ENCODE measurements around the gene PALM. TPM values are rescaled to one million over a fixed set of nuclear protein-coding genes. Genes with fewer than 3 reads are reported as not detected.
A peak's percentile ranks its signal among the peaks of the same experiment; 100 is the strongest.

PALM gene
- total RNA-seq, 1 donor from 2014 or later = 13.9 TPM

GRCh38 chr19:795691-796581, 87.2 kb downstream of the PALM start:
- H4K20me1 ChIP-seq (ENCODE audit: low read depth) = peaks cover 31% of the 10 kb centered on the region
- H3K27ac ChIP-seq = no peak overlapping the region
- H3K36me3 ChIP-seq = no peaks in the 10 kb centered on the region
- H3K9me3 Mint-ChIP-seq = no peaks in the 10 kb centered on the region
- no peaks in the 10 kb centered on the region for H3K9me3 ChIP-seq (ENCODE audit: low read depth)
- peaks cover 31% of the 10 kb centered on the region for H3K79me2 ChIP-seq (ENCODE audit: low read depth)
- peak overlapping the region; percentile 85 for H3K4me2 ChIP-seq
- H3K27me3 Mint-ChIP-seq (ENCODE audit: insufficient read depth, low read depth) = peaks cover 7% of the 10 kb centered on the region
- peaks cover 28% of the 10 kb centered on the region for H3K4me1 Mint-ChIP-seq
- no peak overlapping the region for H2AFZ ChIP-seq (replicated peaks)
- DNase-seq (ENCODE audit: low spot score) = no peak
- peaks cover 28% of the 10 kb centered on the region for H3F3A ChIP-seq (ENCODE audit: low read depth)
- H3K9ac ChIP-seq = no peak overlapping the region
- peak overlapping the region; percentile 70 for H3K4me3 Mint-ChIP-seq
- H3K27ac Mint-ChIP-seq = no peak overlapping the region
- no peaks in the 10 kb centered on the region for H3K27me3 ChIP-seq
- peaks cover 20% of the 10 kb centered on the region for H3K4me1 ChIP-seq
- peak overlapping the region; percentile 59 for H3K4me3 ChIP-seq
- TF ChIP-seq EZH2phosphoT487 (IDR thresholded peaks at IDR 0.05) (no peak), EZH2 (IDR thresholded peaks at IDR 0.05) (no peak)
- TF ChIP-seq, protein P1, sequence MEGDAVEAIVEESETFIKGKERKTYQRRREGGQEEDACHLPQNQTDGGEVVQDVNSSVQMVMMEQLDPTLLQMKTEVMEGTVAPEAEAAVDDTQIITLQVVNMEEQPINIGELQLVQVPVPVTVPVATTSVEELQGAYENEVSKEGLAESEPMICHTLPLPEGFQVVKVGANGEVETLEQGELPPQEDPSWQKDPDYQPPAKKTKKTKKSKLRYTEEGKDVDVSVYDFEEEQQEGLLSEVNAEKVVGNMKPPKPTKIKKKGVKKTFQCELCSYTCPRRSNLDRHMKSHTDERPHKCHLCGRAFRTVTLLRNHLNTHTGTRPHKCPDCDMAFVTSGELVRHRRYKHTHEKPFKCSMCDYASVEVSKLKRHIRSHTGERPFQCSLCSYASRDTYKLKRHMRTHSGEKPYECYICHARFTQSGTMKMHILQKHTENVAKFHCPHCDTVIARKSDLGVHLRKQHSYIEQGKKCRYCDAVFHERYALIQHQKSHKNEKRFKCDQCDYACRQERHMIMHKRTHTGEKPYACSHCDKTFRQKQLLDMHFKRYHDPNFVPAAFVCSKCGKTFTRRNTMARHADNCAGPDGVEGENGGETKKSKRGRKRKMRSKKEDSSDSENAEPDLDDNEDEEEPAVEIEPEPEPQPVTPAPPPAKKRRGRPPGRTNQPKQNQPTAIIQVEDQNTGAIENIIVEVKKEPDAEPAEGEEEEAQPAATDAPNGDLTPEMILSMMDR (IDR thresholded peaks at IDR 0.05) = no peak
- peaks cover 8% of the 10 kb centered on the region for H3K36me3 Mint-ChIP-seq

DNA sequence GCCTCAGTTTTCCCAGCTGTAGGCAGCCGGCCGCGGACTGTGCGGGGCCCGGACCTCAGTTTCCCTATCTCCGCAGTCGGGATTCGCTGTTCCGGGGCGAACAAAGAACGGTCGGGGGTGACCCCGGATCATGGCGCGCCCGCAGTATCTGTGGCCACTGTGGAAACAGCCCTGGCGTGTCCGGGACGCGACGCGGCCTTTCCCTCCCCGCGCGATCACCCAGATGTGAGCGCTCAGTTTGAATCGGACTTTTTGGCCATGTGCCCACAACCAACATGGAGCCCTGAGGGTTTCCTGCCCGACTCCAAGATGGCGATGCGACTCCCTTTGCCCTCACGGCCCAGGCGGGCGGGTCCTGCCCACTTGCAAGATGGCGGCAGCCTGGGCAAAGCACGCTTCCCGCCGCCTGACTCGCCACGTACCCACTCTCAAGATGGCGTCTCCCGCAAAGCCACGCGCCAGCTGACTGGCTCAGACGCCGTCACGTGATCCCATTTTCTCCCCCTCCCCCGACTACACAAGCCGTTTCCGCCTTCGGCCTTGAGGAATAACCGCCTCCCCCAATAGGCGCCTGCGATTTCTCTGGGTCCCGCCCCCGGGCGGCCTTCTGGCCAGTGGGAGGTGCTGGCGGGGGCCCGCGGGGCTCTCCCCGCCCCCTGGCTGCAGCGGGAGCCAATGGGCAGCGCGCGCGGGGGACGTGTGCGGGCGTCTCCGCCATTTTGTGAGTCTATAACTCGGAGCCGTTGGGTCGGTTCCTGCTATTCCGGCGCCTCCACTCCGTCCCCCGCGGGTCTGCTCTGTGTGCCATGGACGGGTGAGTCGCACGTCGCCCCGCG, 88.2 kb downstream of the PALM start, which contains the start of gene PTBP1:
Gene PTBP1, plus strand, starts transcription at position 761 of the 836 bp plus-strand sequence. Its CDS starts 46 bp downstream, at position 807.
- Mint-ChIP-seq H3K27ac (peak within 1 kb of the TSS; percentile 87), H3K4me1 (peaks cover 29% of the 10 kb centered on the region), H3K9me3 (no peaks in the 10 kb centered on the region), H3K36me3 (peaks cover 8% of the 10 kb centered on the region), H3K4me3 (peak within 1 kb of the TSS; percentile 97), H3K27me3 (ENCODE audit: insufficient read depth, low read depth) (peaks cover 3% of the 10 kb centered on the region)
- Histone ChIP-seq H4K20me1 (ENCODE audit: low read depth) (peaks cover 41% of the 10 kb centered on the region), H3K36me3 (no peaks in the 10 kb centered on the region), H3K9ac (peak within 1 kb of the TSS; percentile 94), H3F3A (ENCODE audit: low read depth) (peaks cover 23% of the 10 kb centered on the region), H3K9me3 (ENCODE audit: low read depth) (no peaks in the 10 kb centered on the region), H3K4me3 (peak within 1 kb of the TSS; percentile 89), H3K27ac (peak within 1 kb of the TSS; percentile 99), H3K4me2 (peak within 1 kb of the TSS; percentile 94), H3K79me2 (ENCODE audit: low read depth) (peaks cover 41% of the 10 kb centered on the region), H3K27me3 (no peaks in the 10 kb centered on the region), H2AFZ (replicated peaks) (peak within 1 kb of the TSS; percentile 81), H3K4me1 (peaks cover 30% of the 10 kb centered on the region)
- DNase-seq (ENCODE audit: low spot score) = peak; percentile 100
- TF ChIP-seq EZH2phosphoT487 (IDR thresholded peaks at IDR 0.05) (no peak), EZH2 (IDR thresholded peaks at IDR 0.05) (no peak)
- TF ChIP-seq, protein P1 (IDR thresholded peaks at IDR 0.05) = no peak

Other genes starting within 250 kb of the PALM start
- 3.2 and 15.9 TPM in 2 replicates for gene SHC2, start 247.9 kb upstream of the PALM start, total RNA-seq (ENCODE audit: low replicate concordance)
- gene MADCAM1, start 212.4 kb upstream of the PALM start, total RNA-seq (ENCODE audit: low replicate concordance) = 0.09 TPM in 1 of 2 replicates, not detected in the other
- 9.4 and 31.1 TPM in 2 replicates for gene TPGS1, start 201.4 kb upstream of the PALM start, total RNA-seq (ENCODE audit: low replicate concordance)
- gene CDC34, start 177.2 kb upstream of the PALM start, total RNA-seq (ENCODE audit: low replicate concordance) = 42.5 and 92.6 TPM in 2 replicates
- not detected in 2 replicates for gene GZMM, start 164.9 kb upstream of the PALM start, total RNA-seq (ENCODE audit: low replicate concordance)
- 330 and 913 TPM in 2 replicates for gene BSG, start 136.3 kb upstream of the PALM start, total RNA-seq (ENCODE audit: low replicate concordance)
- gene HCN2, start 119.1 kb upstream of the PALM start, total RNA-seq (ENCODE audit: low replicate concordance) = 0.06 TPM in 1 of 2 replicates, not detected in the other
- 14.1 and 68.6 TPM in 2 replicates for gene POLRMT, start 75.4 kb upstream of the PALM start, total RNA-seq (ENCODE audit: low replicate concordance)
- 0.37 TPM in 1 of 2 replicates, not detected in the other for gene FGF22, start 69.1 kb upstream of the PALM start, total RNA-seq (ENCODE audit: low replicate concordance)
- 9.7 and 50.9 TPM in 2 replicates for gene RNF126, start 45.7 kb upstream of the PALM start, total RNA-seq (ENCODE audit: low replicate concordance)
- gene FSTL3, start 32.5 kb upstream of the PALM start, total RNA-seq (ENCODE audit: low replicate concordance) = 2.4 and 21.9 TPM in 2 replicates
- gene PRSS57, start 13.5 kb upstream of the PALM start, total RNA-seq (ENCODE audit: low replicate concordance) = not detected in 2 replicates
- not detected in 2 replicates for gene MISP, start 42.2 kb downstream of the PALM start, total RNA-seq (ENCODE audit: low replicate concordance)
- gene PTBP1, start 88.5 kb downstream of the PALM start, total RNA-seq (ENCODE audit: low replicate concordance) = 237 and 543 TPM in 2 replicates
- gene PLPPR3, start 113.0 kb downstream of the PALM start, total RNA-seq (ENCODE audit: low replicate concordance) = 15.6 and 91.6 TPM in 2 replicates
- gene AZU1, start 118.9 kb downstream of the PALM start, total RNA-seq (ENCODE audit: low replicate concordance) = 1.0 and 2.0 TPM in 2 replicates
- gene PRTN3, start 132.1 kb downstream of the PALM start, total RNA-seq (ENCODE audit: low replicate concordance) = 0.28 TPM in 1 of 2 replicates, not detected in the other
- gene ELANE, start 143.4 kb downstream of the PALM start, total RNA-seq (ENCODE audit: low replicate concordance) = not detected in 2 replicates
- gene CFD, start 150.7 kb downstream of the PALM start, total RNA-seq (ENCODE audit: low replicate concordance) = 0.90 TPM in 1 of 2 replicates, not detected in the other
- 14.4 and 46.9 TPM in 2 replicates for gene MED16, start 184.3 kb downstream of the PALM start, total RNA-seq (ENCODE audit: low replicate concordance)
- not detected in 2 replicates for gene RNU6-9, start 184.5 kb downstream of the PALM start, total RNA-seq (ENCODE audit: low replicate concordance)
- 22.7 and 58.2 TPM in 2 replicates for gene R3HDM4, start 204.3 kb downstream of the PALM start, total RNA-seq (ENCODE audit: low replicate concordance)
- gene KISS1R, start 208.4 kb downstream of the PALM start, total RNA-seq (ENCODE audit: low replicate concordance) = 0.77 TPM in 1 of 2 replicates, not detected in the other
- 25.5 and 68.7 TPM in 2 replicates for gene ARID3A, start 217.1 kb downstream of the PALM start, total RNA-seq (ENCODE audit: low replicate concordance)